Tibial nerve (tissue), 4 donors: ENCODE measurements around the gene ETS2. TPM values are rescaled to one million over a fixed set of nuclear protein-coding genes. Genes with fewer than 3 reads are reported as not detected.

ENCODE experiments used
- DNase-seq, 2 donors: peaks; one replicate each; pipeline ENCODE4 v3.0.0-alpha.2; 2019; ENCODE audit warnings: low spot score in 2 of 2
- H3K27ac ChIP-seq, 4 donors: fragments of 200-600 bp; sonication (generic) in 3 of 4; one replicate each; pipeline ENCODE4 v1.5.1; 2017 to 2019; ENCODE audit warnings: mild to moderate bottlenecking in 1 of 4
- H3K27me3 ChIP-seq, 2 donors: fragments of 200-600 bp; sonication (generic) in 1 of 2; one replicate each; pipeline versions ENCODE4 v1.5.1 to v1.6.0; 2017 to 2019
- H3K36me3 ChIP-seq, 3 donors: fragments of 200-600 bp; sonication (generic); one replicate each; pipeline ENCODE4 v1.5.1; 2018 to 2019
- H3K4me1 ChIP-seq, 4 donors: fragments of 200-600 bp; sonication (generic) in 3 of 4; one replicate each; pipeline ENCODE4 v1.5.1; 2017 to 2019
- H3K4me3 ChIP-seq, 4 donors: fragments of 200-600 bp; sonication (generic) in 3 of 4; one replicate each; pipeline ENCODE4 v1.5.1; 2017 to 2019; ENCODE audit warnings: mild to moderate bottlenecking in 1 of 4, moderate library complexity in 1 of 4
- H3K9me3 ChIP-seq, 4 donors: fragments of 200-600 bp; sonication (generic) in 3 of 4; one replicate each; pipeline ENCODE4 v1.5.1; 2017 to 2019
- CTCF ChIP-seq, 5 experiments: fragments of 200-600 bp in 3 of 5; fragments of 450-650 bp in 2 of 5; sonication (generic) in 3 of 5; IDR thresholded peaks; one replicate each; pipeline ENCODE4 v1.5.1; 2016 to 2019; ENCODE audit warnings: antibody characterized with exemption in 5 of 5, mild to moderate bottlenecking in 3 of 5, moderate library complexity in 2 of 5
- EP300 ChIP-seq, 2 donors: sonication (generic); formaldehyde crosslinking; IDR thresholded peaks; one replicate each; pipeline ENCODE4 v1.6.1; 2017; ENCODE audit warnings: antibody characterized with exemption in 2 of 2, mild to moderate bottlenecking in 1 of 2
- POLR2A ChIP-seq, 2 donors: fragments of 450-650 bp; IDR thresholded peaks; one replicate each; pipeline ENCODE4 v1.6.1; 2017; ENCODE audit warnings: antibody characterized with exemption in 2 of 2, mild to moderate bottlenecking in 2 of 2, moderate library complexity in 2 of 2
- WGBS, 2 donors: methylation state at CpG; one replicate each; pipeline ENCODE4 v1.1.5; 2018; 5-methylcytosine and 5-hydroxymethylcytosine counted together
- total RNA-seq, 4 donors: library from RNA; depleted of rRNA; stranded (reverse); fragments of >200 nt; gene quantifications; one replicate each; pipeline ENCODE4 v1.1.0, GENCODE V29; 2016

Gene ETS2
- total RNA-seq, 4 donors from 2014 or later, result 85.6 to 103 (median 98.5) TPM

GRCh38 chr21:38790961-38791360, 14.8 kb upstream of the ETS2 start:
- Histone ChIP-seq H3K4me1 (no peaks in the 10 kb centered on the region), H3K27ac (no peak overlapping the region), H3K36me3 (no peaks in the 10 kb centered on the region), H3K9me3 (no peaks in the 10 kb centered on the region), H3K4me3 (no peak overlapping the region), H3K27me3 (no peaks in the 10 kb centered on the region)
- no peak for TF ChIP-seq POLR2A (IDR thresholded peaks at IDR 0.05)
- 59 to 61% methylated on average over 4 of the region's 4 CpGs for WGBS, 2 donors
- no peak for DNase-seq

GRCh38 chr21:38792676-38793459, 12.9 kb upstream of the ETS2 start:
- Histone ChIP-seq H3K4me1 (no peaks in the 10 kb centered on the region), H3K27me3 (no peaks in the 10 kb centered on the region), H3K4me3 (no peak overlapping the region), H3K9me3 (no peaks in the 10 kb centered on the region), H3K27ac (no peak overlapping the region), H3K36me3 (no peaks in the 10 kb centered on the region)
- no peak for DNase-seq
- TF ChIP-seq POLR2A (IDR thresholded peaks at IDR 0.05) (no peak), CTCF (IDR thresholded peaks at IDR 0.05) (no peak), EP300 (IDR thresholded peaks at IDR 0.05) (no peak)
- WGBS, 2 donors, result 88 to 90% methylated on average over 5 of the region's 5 CpGs

GRCh38 chr21:38793926-38794713, 11.6 kb upstream of the ETS2 start:
- H3K27me3 ChIP-seq, result no peaks in the 10 kb centered on the region
- no peaks in the 10 kb centered on the region for H3K36me3 ChIP-seq
- no peaks in the 10 kb centered on the region for H3K9me3 ChIP-seq
- 87 to 90% methylated on average over 15 to 16 of the region's 16 CpGs for WGBS, 2 donors
- no peak for TF ChIP-seq EP300 (IDR thresholded peaks at IDR 0.05)
- no peak for TF ChIP-seq CTCF (IDR thresholded peaks at IDR 0.05)
- TF ChIP-seq POLR2A (IDR thresholded peaks at IDR 0.05), result no peak
- no peak overlapping the region for H3K4me3 ChIP-seq
- H3K27ac ChIP-seq, result peak overlapping the region in 1 of 4 donors; percentile 23
- no peaks in the 10 kb centered on the region for H3K4me1 ChIP-seq
- DNase-seq, result no peak

GRCh38 chr21:38794978-38795377, 10.8 kb upstream of the ETS2 start:
- no peaks in the 10 kb centered on the region for H3K9me3 ChIP-seq
- TF ChIP-seq EP300 (IDR thresholded peaks at IDR 0.05), result no peak
- no peak for TF ChIP-seq POLR2A (IDR thresholded peaks at IDR 0.05)
- TF ChIP-seq CTCF (IDR thresholded peaks at IDR 0.05), result no peak
- H3K4me1 ChIP-seq, result no peaks in the 10 kb centered on the region
- H3K4me3 ChIP-seq, result no peak overlapping the region
- no peaks in the 10 kb centered on the region for H3K36me3 ChIP-seq
- WGBS, 2 donors, result 79 to 81% methylated on average over 6 of the region's 6 CpGs
- H3K27ac ChIP-seq, result peak overlapping the region in 1 of 4 donors; percentile 5
- no peaks in the 10 kb centered on the region for H3K27me3 ChIP-seq
- no peak for DNase-seq

- DNase-seq, result no peak
- TF ChIP-seq EP300 (IDR thresholded peaks at IDR 0.05), result no peak
- H3K4me3 ChIP-seq, result no peak overlapping the region
- no peaks in the 10 kb centered on the region for H3K36me3 ChIP-seq
- H3K9me3 ChIP-seq, result no peaks in the 10 kb centered on the region
- peak overlapping the region in 1 of 4 donors; percentile 5 for H3K27ac ChIP-seq
- WGBS, 2 donors, result 89 to 94% methylated on average over 8 of the region's 8 CpGs
- H3K4me1 ChIP-seq, result no peaks in the 10 kb centered on the region
- no peaks in the 10 kb centered on the region for H3K27me3 ChIP-seq
These were observed 10.3 kb upstream of the ETS2 start for GRCh38 chr21:38795475-38795874.

- H3K36me3 ChIP-seq, result no peaks in the 10 kb centered on the region
- WGBS, 2 donors, result 79 to 84% methylated on average over 5 of the region's 5 CpGs
- TF ChIP-seq POLR2A (IDR thresholded peaks at IDR 0.05) (no peak), EP300 (IDR thresholded peaks at IDR 0.05) (no peak), CTCF (IDR thresholded peaks at IDR 0.05) (no peak)
- no peaks in the 10 kb centered on the region for H3K9me3 ChIP-seq
- H3K4me3 ChIP-seq, result no peak overlapping the region
- no peak overlapping the region for H3K27ac ChIP-seq
- no peaks in the 10 kb centered on the region for H3K4me1 ChIP-seq
- H3K27me3 ChIP-seq, result no peaks in the 10 kb centered on the region
- DNase-seq, result no peak
These were observed 9.3 kb upstream of the ETS2 start for GRCh38 chr21:38796424-38796823.
